NT2/D1 (cell line): Measurements from ENCODE around the gene ANKFN1.

Experiments used
- SUZ12 ChIP-seq: IDR thresholded peaks from 2 replicates; pipeline ENCODE4 v1.6.1; 2011; ENCODE audit not compliant: insufficient read length, insufficient read depth; ENCODE audit errors: extremely low read depth
- YY1 ChIP-seq: IDR thresholded peaks from 2 replicates; pipeline ENCODE4 v1.6.1; 2011; ENCODE audit not compliant: insufficient read length, insufficient read depth
- ZNF274 ChIP-seq: IDR thresholded peaks from 2 replicates; pipeline ENCODE4 v1.6.1; 2011; ENCODE audit warnings: mild to moderate bottlenecking, low read depth, low read length

GRCh38 chr17:56510554-56511342 is 357.5 kb downstream of the ANKFN1 start:
- TF ChIP-seq ZNF274 (no peak), SUZ12 (no peak), YY1 (no peak)
